Measurements from ENCODE around the gene EPB41L2. TPM values are rescaled to one million over a fixed set of nuclear protein-coding genes. Genes with fewer than 3 reads are reported as not detected.
"Not testable (repeated sequence)": the region's sequence is repeated elsewhere in the genome, so short reads cannot be mapped to it uniquely, and the experiment has no call there.

EPB41L2 gene
- total and polyA plus RNA-seq, 2 experiments from 2014 or later: 23.2 to 31.3 TPM

- H4K20me1 ChIP-seq (ENCODE audit: insufficient read depth): no peaks in the 10 kb centered on the region
These were observed 140.1 kb downstream of the EPB41L2 start for GRCh38 chr6:130922922-130923321.

GRCh38 chr6:130920969-130921368 is 142.1 kb downstream of the EPB41L2 start:
- in situ Hi-C loops (cut with MboI): no loop called here
- no peaks in the 10 kb centered on the region for H3F3A ChIP-seq (ENCODE audit: insufficient read depth)
- H3K27ac ChIP-seq: no peak overlapping the region
- no peak overlapping the region for H3K9ac ChIP-seq
- 95 to 98% methylated on average over 4 of the region's 4 CpGs for WGBS, 2 experiments (ENCODE audit: low coverage in 1 of 2, low lambda C conversion rate in 2 of 2, missing lambda C conversion rate in 2 of 2)
- H3K4me2 ChIP-seq (ENCODE audit: unreplicated experiment): no peak overlapping the region
- H3K4me1 ChIP-seq (ENCODE audit: insufficient read depth): no peaks in the 10 kb centered on the region
- H3K27me3 ChIP-seq (replicated peaks; ENCODE audit: insufficient read depth): no peaks in the 10 kb centered on the region
- no peak for TF ChIP-seq EZH2 (IDR thresholded peaks at IDR 0.05; ENCODE audit: insufficient read depth, poor library complexity, severe bottlenecking)
- no peak for TF ChIP-seq EZH2phosphoT487 (IDR thresholded peaks at IDR 0.05; ENCODE audit: insufficient read depth, low read depth)
- no peaks in the 10 kb centered on the region for H3K36me3 ChIP-seq (ENCODE audit: low read depth)
- no peaks in the 10 kb centered on the region for H3K9me3 ChIP-seq (ENCODE audit: low read depth)
- no peaks in the 10 kb centered on the region for H3K9me2 ChIP-seq (ENCODE audit: insufficient read depth)
- no peaks in the 10 kb centered on the region for H3K79me2 ChIP-seq (ENCODE audit: insufficient read depth)
- DNase-seq: no peak
- H2AFZ ChIP-seq: no peak overlapping the region
- H3K4me3 ChIP-seq: no peak overlapping the region
- H4K20me1 ChIP-seq (ENCODE audit: insufficient read depth): no peaks in the 10 kb centered on the region

More at GRCh38 chr6:130922922-130923321, 140.1 kb downstream of the EPB41L2 start:
- WGBS, 2 experiments (ENCODE audit: low coverage in 1 of 2, low lambda C conversion rate in 2 of 2, missing lambda C conversion rate in 2 of 2): 96 to 98% methylated on average over 3 of the region's 3 CpGs
- TF ChIP-seq EZH2phosphoT487 (IDR thresholded peaks at IDR 0.05; ENCODE audit: insufficient read depth, low read depth) (no peak), EZH2 (IDR thresholded peaks at IDR 0.05; ENCODE audit: insufficient read depth, poor library complexity, severe bottlenecking) (no peak)
- H3K9ac ChIP-seq: no peak overlapping the region
- H3K4me1 ChIP-seq (ENCODE audit: insufficient read depth): no peaks in the 10 kb centered on the region
- H2AFZ ChIP-seq: no peak overlapping the region
- H3K27ac ChIP-seq: no peak overlapping the region
- H3K36me3 ChIP-seq (ENCODE audit: low read depth): no peaks in the 10 kb centered on the region; the same call in 1 of the 2 replicates
- H3K9me3 ChIP-seq (ENCODE audit: low read depth): no peaks in the 10 kb centered on the region
- DNase-seq: no peak
- H3K4me3 ChIP-seq: no peak overlapping the region
- H3K9me2 ChIP-seq (ENCODE audit: insufficient read depth): no peaks in the 10 kb centered on the region
- no peaks in the 10 kb centered on the region for H3K79me2 ChIP-seq (ENCODE audit: insufficient read depth)
- in situ Hi-C loops (cut with MboI): no loop called here
- no peaks in the 10 kb centered on the region for H3F3A ChIP-seq (ENCODE audit: insufficient read depth)
- H3K27me3 ChIP-seq (replicated peaks; ENCODE audit: insufficient read depth): no peaks in the 10 kb centered on the region
- no peak overlapping the region for H3K4me2 ChIP-seq (ENCODE audit: unreplicated experiment)

GRCh38 chr6:130918171-130918570 is 144.9 kb downstream of the EPB41L2 start:
- TF ChIP-seq EZH2 (IDR thresholded peaks at IDR 0.05; ENCODE audit: insufficient read depth, poor library complexity, severe bottlenecking) (no peak), EZH2phosphoT487 (IDR thresholded peaks at IDR 0.05; ENCODE audit: insufficient read depth, low read depth) (no peak)
- Histone ChIP-seq H3K79me2 (ENCODE audit: insufficient read depth) (no peaks in the 10 kb centered on the region), H3K9ac (no peak overlapping the region), H3K9me2 (ENCODE audit: insufficient read depth) (no peaks in the 10 kb centered on the region), H3F3A (ENCODE audit: insufficient read depth) (no peaks in the 10 kb centered on the region), H3K4me3 (no peak overlapping the region), H3K27ac (no peak overlapping the region), H2AFZ (no peak overlapping the region), H3K36me3 (ENCODE audit: low read depth) (no peaks in the 10 kb centered on the region), H3K4me2 (ENCODE audit: unreplicated experiment) (no peak overlapping the region), H3K27me3 (replicated peaks; ENCODE audit: insufficient read depth) (no peaks in the 10 kb centered on the region), H4K20me1 (ENCODE audit: insufficient read depth) (no peaks in the 10 kb centered on the region), H3K4me1 (ENCODE audit: insufficient read depth) (no peaks in the 10 kb centered on the region), H3K9me3 (ENCODE audit: low read depth) (no peaks in the 10 kb centered on the region)
- in situ Hi-C loops (cut with MboI): no loop called here
- 48 to 49% methylated on average over 4 of the region's 4 CpGs for WGBS, 2 experiments (ENCODE audit: low coverage in 1 of 2, low lambda C conversion rate in 2 of 2, missing lambda C conversion rate in 2 of 2)
- DNase-seq: no peak

GRCh38 chr6:130915606-130916005 is 147.4 kb downstream of the EPB41L2 start:
- 92 to 100% methylated on average over 1 to 2 of the region's 2 CpGs for WGBS, 2 experiments (ENCODE audit: low coverage in 1 of 2, low lambda C conversion rate in 2 of 2, missing lambda C conversion rate in 2 of 2)
- in situ Hi-C loops (cut with MboI); H3K4me1 ChIP-seq (ENCODE audit: insufficient read depth): not testable (repeated sequence)

GRCh38 chr6:130913120-130913519 is 149.9 kb downstream of the EPB41L2 start:
- H3K79me2 ChIP-seq (ENCODE audit: insufficient read depth): 0 out of 2 replicates have a peak, but pooled peaks cover 5% of the 10 kb centered on the region
- 84 to 92% methylated on average over 4 of the region's 4 CpGs for WGBS, 2 experiments (ENCODE audit: low coverage in 1 of 2, low lambda C conversion rate in 2 of 2, missing lambda C conversion rate in 2 of 2)
- no peaks in the 10 kb centered on the region for H3K4me1 ChIP-seq (ENCODE audit: insufficient read depth)
- H3K27me3 ChIP-seq (replicated peaks; ENCODE audit: insufficient read depth): no peaks in the 10 kb centered on the region
- no peak overlapping the region for H3K9ac ChIP-seq
- H3K36me3 ChIP-seq (ENCODE audit: low read depth): no peaks in the 10 kb centered on the region
- no peak overlapping the region for H3K27ac ChIP-seq
- in situ Hi-C loops (cut with MboI): no loop called here
- H3K9me2 ChIP-seq (ENCODE audit: insufficient read depth): no peaks in the 10 kb centered on the region
- H3K4me3 ChIP-seq: no peak overlapping the region
- H3K4me2 ChIP-seq (ENCODE audit: unreplicated experiment): no peak overlapping the region
- DNase-seq: no peak
- H4K20me1 ChIP-seq (ENCODE audit: insufficient read depth): no peaks in the 10 kb centered on the region
- H3K9me3 ChIP-seq (ENCODE audit: low read depth): no peaks in the 10 kb centered on the region
- H2AFZ ChIP-seq: no peak overlapping the region
- no peaks in the 10 kb centered on the region for H3F3A ChIP-seq (ENCODE audit: insufficient read depth)
- TF ChIP-seq EZH2phosphoT487 (IDR thresholded peaks at IDR 0.05; ENCODE audit: insufficient read depth, low read depth) (no peak), EZH2 (IDR thresholded peaks at IDR 0.05; ENCODE audit: insufficient read depth, poor library complexity, severe bottlenecking) (no peak)

More at GRCh38 chr6:130915606-130916005, 147.4 kb downstream of the EPB41L2 start:
- not testable (repeated sequence) for H3K9ac ChIP-seq; H2AFZ ChIP-seq; H3K79me2 ChIP-seq (ENCODE audit: insufficient read depth); H3F3A ChIP-seq (ENCODE audit: insufficient read depth); H4K20me1 ChIP-seq (ENCODE audit: insufficient read depth); H3K9me3 ChIP-seq (ENCODE audit: low read depth); DNase-seq; H3K4me3 ChIP-seq; H3K9me2 ChIP-seq (ENCODE audit: insufficient read depth); H3K27me3 ChIP-seq (replicated peaks; ENCODE audit: insufficient read depth); H3K36me3 ChIP-seq (ENCODE audit: low read depth); H3K27ac ChIP-seq; H3K4me2 ChIP-seq (ENCODE audit: unreplicated experiment)
